Iris pigment epithelial cell (primary cell): ENCODE results near the gene TSPO.

ENCODE experiments used
- DNase-seq: peaks from one replicate; pipeline ENCODE4 v3.0.0-alpha.2; 2011; ENCODE audit warnings: low read depth

Gene TSPO

DNA sequence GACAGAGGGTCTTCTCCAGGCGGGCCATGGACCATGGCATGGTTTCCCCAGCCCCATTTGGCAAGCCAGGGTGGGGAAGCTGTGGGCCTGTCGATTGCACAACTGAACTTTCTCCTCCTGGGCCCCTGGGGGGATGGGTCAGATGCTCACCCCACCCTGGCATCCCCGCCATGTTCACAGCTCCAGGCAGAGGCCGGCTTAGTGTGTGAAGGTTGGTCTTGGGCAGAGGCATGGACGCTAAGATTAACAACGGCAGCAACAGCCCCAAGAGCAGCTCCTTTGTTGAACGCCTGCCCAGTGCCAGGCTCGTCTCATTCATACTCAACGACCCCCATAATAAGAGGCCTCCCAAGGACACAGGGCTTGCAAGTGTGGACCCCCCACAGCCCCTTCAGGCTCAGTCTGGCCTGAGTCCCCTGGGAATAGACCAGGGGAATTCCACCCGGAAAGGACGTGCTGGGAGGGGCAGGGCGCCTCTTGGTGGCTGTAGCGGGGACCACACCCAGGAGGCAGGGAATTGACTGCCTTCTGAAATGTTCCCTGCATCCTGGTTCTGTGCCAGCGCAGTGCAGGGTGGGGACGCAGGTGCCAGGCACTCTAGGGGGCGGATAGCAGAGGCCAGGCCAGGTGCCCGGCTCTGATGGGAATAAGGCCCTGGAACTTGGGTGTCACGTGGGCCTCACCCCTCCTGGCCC lies 8.3 kb downstream of the TSPO start:
- no peak for DNase-seq

DNA sequence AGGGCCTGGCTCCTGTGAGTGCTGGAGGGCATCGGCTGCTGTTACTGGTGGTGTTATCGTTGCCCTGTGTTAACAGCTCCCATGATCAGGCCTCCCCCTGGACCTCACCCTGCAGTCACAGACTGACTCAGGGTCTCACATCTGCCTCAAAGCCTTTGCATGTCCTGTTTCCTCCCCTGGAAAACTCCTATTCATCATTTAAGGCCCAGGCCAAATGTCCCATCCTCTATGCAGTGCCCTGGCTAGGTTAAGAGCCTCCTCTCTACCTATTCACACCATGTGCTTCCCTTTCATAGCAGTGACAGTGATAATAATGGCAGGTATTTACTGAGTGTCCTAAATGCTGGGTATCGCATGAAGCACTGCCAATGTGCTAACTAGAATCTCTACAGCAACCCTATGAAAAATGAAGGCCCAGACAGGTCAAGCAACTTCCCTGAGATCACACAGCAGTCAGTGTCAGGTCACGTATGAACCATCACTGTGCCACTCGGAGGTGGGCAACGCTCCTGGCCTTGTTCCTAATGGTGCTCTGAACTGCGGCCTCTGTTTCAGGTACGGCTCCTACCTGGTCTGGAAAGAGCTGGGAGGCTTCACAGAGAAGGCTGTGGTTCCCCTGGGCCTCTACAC lies 9.3 kb downstream of the TSPO start:
- no peak for DNase-seq

- no peak for DNase-seq
Observed at GRCh38 chr22:43162412-43163150, 11.2 kb downstream of the TSPO start.

GRCh38 chr22:43163241-43163795 lies 12.0 kb downstream of the TSPO start:
- no peak for DNase-seq

DNA sequence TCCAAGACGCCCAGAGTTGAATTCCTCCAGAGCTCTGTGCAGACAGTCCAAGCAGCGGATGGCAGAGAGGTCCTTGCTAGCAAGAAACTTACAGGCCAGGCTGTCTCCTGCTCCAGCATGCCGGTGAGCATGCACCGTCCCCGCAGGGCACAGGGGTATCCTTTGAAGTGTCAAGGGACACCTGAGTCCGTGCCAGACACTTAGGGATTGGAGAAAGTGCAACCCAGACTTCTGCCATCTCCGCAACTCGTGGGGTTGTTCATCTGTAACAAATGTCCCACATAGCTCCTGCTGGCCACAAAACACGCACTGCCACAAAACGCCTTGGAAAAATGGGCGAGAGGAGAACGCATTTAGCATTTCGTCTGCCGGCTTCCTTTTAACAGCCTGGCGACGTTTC lies 13.3 kb downstream of the TSPO start:
- DNase-seq = no peak

DNA sequence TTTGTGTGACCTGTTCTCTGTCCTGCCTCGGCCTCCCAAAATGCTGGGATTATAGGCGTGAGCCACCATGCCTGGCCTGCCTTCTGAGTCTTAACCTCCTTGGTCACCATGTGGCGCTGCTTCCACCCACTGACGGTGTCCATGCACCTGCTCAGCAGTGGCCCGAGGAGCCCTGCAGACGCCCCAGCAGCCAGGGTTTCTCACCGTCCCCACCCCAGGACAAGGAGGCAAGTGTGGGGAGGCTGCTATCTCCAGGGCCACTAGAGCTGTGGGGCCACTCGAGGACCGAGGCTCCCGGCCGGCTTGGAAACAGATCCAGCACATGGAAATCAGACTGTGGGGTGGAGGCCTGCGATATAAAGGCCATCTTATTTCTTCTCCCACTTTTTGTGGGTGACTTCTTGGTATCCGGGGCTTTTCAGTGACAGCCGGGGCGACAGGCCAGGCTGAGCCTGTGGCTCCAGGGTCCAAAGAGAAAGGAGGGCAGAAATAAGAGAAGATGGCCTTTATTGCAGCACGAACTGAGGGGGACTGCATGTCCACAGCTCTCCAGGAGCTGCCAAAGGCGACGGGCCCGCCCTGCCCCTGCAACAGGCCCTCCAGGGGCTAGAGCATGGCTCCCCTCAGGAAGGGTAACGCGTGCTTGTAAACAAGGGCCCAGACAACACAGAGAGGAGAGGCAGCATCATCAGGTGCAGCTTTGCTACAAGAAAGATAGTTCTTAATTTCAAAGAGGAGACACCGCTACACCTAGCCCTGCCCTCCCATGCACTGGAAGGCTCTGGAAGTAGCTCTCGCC lies 15.0 kb downstream of the TSPO start:
- DNase-seq = no peak

DNA sequence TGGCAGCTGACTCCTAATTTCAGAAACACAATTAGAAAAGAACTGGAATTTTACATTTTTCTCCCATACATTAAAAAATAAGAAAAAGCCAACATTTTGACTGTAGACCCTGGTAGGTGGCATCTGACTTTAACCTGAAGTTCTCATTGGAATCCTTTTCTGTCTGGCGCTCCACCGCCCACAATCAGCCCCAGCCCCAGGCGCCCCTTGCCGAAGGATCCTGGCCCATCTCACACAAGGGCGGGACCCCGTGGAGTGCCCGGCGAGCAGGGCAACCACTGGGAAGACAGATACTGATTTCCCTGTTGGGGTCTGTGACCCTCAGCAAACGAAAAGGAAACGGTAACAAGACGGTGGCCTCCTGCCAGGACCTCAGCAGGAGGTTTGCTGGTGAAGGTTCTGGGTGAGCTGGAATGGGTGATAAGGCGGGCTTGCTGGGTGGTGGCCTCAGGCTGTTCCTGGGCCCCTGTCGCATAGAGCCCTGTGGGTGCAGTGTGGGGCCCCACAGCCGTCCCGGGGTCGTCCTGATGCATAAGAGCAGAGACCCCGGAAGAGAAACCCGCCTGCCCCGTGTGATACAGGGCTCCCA lies 15.7 kb downstream of the TSPO start:
- DNase-seq = no peak

DNA sequence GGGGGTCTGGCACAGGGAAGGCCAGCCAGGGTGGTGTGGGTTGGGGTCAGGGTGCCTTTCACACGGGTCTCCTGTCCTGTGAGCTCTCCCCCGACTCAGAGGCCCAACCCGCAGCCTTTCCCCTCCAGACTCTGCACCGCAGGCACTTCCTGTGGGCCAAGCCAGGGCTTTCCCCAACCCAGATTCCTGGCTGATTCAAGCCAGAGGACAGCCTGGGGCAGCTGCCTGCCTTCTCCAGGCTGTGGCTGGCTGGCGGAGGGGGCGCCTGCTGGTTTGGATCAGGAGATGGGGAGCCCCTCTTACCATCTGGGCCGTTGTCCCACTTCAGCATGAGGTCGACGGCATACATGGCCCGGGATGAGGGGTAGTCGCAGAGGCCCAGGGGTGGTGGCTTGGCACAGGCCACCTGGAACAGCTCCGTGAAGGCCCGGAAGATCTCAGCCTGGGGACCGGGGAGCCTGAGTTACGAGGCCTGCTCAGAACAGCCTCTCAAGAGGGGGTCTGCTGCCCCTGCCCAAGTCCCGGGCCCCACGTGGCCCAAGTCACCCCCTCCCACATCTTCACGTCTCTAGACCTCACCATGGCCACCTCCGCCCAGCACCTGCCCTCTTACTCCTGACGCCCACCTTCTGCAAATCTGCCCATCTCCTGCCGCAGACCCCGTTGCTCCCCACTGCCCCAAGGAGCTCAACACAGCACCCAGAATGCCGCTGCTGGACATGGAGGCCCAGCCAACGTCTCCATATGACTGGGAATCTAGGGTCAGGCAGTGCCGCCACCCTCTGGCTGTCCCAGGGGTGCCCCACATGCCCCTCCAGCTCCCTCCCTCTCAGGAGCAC lies 17.3 kb downstream of the TSPO start:
- peak; percentile 82 for DNase-seq

DNA sequence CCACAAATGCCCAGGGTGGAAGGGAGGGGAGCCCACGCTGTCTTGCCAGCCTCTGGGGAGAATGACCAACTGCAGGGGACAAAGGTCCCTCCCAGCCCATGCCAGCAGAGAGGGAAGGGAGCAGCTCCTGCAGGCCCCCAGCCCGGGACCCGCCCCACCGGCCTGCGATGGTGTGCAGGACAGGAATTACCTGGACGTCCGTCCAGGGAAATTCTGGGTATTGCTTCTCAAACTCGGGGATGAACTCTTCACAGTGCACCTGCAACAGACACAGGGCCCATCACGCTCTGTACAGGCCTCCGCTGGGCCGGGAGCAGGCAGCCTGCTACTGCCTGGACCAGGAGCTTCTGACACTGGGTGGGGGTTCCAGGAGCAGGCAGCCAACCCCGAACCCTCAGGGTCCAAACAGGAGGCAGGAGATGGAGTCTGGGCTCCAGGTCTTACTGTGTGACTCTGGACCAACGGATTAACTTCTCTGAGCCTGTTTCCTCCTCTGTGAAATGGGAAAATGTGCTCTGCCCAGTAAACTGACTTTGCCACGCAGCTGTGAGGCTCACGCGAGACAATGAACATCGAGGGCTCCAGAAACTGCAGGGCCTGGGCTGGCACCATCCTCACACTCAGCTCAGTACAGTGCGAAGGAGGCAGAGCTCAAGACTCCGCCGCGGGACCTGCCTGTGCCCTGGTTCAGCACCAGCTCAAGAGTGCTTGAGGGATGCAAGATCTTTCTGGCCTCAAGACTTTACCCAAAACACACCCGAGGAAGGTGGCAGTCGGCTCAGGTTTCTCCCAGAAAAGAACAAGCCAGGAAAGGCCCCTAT lies 18.2 kb downstream of the TSPO start:
- no peak for DNase-seq

GRCh38 chr22:43170131-43170480 lies 18.7 kb downstream of the TSPO start:
- DNase-seq = no peak

GRCh38 chr22:43171019-43171491 lies 19.7 kb downstream of the TSPO start:
- no peak for DNase-seq

DNA sequence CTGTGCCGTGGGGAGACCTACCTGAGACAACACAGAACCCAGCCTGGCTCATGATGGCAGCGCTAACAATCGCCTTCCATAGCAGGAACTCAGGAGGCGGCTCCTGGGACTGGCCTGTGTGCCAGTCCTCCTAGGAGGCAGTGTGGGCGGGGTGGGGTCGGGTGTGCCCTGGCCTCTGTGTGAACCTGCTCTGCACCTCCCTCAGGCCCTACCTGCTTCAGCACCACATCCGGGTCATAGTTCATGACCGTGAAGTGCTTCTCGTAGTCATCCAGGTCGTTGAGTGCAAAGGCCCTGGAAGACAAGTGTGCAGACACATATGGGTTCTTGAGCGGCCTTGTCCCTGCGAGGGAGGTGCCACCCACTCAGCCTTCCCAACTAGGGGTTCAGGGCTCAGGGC lies 20.2 kb downstream of the TSPO start:
- no peak for DNase-seq

GRCh38 chr22:43172191-43172590 lies 20.8 kb downstream of the TSPO start:
- DNase-seq = no peak

DNA sequence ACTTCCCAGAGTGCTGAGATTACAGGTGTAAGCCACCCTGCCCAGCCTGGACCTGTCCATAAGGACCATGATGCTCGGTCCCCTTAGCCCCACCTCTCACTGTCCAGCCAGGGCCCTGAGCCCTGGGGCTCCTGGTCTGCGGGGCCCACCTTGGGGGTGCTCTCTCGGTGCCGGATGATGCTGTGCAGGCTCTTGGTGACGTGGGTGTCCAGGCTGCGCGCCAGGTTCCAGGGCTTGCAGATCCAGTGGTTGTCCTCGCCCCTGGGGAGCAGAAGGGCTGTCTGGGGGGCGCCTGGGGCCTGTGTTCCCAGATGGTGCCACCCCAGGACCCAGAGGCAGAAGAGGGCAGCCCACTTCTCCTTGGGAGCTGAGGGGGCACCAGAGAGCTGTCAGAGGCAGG lies 22.2 kb downstream of the TSPO start:
- no peak for DNase-seq

GRCh38 chr22:43173976-43174720 lies 22.8 kb downstream of the TSPO start:
- DNase-seq = no peak

- DNase-seq = no peak
Observed at GRCh38 chr22:43174941-43175531, 23.7 kb downstream of the TSPO start.

- DNase-seq = no peak
Observed at GRCh38 chr22:43176090-43176489, 24.7 kb downstream of the TSPO start.

- no peak for DNase-seq
Observed at GRCh38 chr22:43177479-43177878, 26.1 kb downstream of the TSPO start.
